Nephron progenitor cell (in vitro differentiated cells): ENCODE measurements around the gene SIAH1.
A peak's percentile ranks its signal among the peaks of the same experiment; 100 is the strongest.
"Not testable (repeated sequence)": the region's sequence is repeated elsewhere in the genome, so short reads cannot be mapped to it uniquely, and the experiment has no call there.

Experiments
- DNase-seq: peaks from one replicate; pipeline ENCODE4 v3.0.0; 2021
- H3K27ac Mint-ChIP-seq: 2 replicates; pipeline ENCODE4 v1.8.0; 2021; ENCODE audit warnings: mild to moderate bottlenecking, moderate library complexity, mixed read lengths
- H3K27me3 Mint-ChIP-seq: 2 replicates; pipeline ENCODE4 v1.8.0; 2021; ENCODE audit warnings: mild to moderate bottlenecking, low read depth, mixed read lengths; ENCODE audit not compliant: poor library complexity
- H3K36me3 Mint-ChIP-seq: 2 replicates; pipeline ENCODE4 v1.8.0; 2021; ENCODE audit warnings: low read depth, mixed read lengths
- H3K4me1 Mint-ChIP-seq: 2 replicates; pipeline ENCODE4 v1.8.0; 2021; ENCODE audit warnings: mixed read lengths
- H3K4me3 Mint-ChIP-seq: 2 replicates; pipeline ENCODE4 v1.8.0; 2021; ENCODE audit warnings: mild to moderate bottlenecking, moderate library complexity, mixed read lengths
- H3K9me3 Mint-ChIP-seq: 2 replicates; pipeline ENCODE4 v1.8.0; 2021; ENCODE audit warnings: mild to moderate bottlenecking, moderate library complexity, mixed read lengths
- TF ChIP-seq, protein P1 (sequence below): fragments of 200-600 bp; sonication (generic); IDR thresholded peaks from 2 replicates; pipeline ENCODE4 v1.5.0; 2021; ENCODE audit warnings: antibody characterized with exemption

Gene SIAH1

DNA sequence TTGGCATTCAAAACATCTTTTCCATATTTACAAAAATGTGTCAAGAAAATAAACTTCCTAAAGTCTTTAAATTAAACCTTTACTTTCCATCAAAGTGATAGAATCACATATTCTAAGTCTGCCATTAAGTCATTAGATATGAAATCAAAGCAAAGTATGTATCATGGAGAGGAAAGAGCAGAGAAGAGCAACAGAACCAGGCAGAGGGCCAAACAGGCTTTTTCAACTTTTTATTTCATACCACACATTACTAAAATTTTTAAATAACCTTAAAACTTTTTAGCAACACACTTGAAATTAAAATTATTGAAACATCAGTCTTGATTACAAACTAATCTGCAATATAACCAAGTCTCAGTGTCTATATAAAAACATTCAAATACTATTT, 13.8 kb downstream of the SIAH1 start:
- Mint-ChIP-seq H3K4me1 (peaks cover 29% of the 10 kb centered on the region), H3K9me3 (no peaks in the 10 kb centered on the region), H3K36me3 (peaks cover 5% of the 10 kb centered on the region), H3K4me3 (no peak overlapping the region), H3K27ac (peak overlapping the region; percentile 13), H3K27me3 (no peaks in the 10 kb centered on the region)
- TF ChIP-seq, protein P1, sequence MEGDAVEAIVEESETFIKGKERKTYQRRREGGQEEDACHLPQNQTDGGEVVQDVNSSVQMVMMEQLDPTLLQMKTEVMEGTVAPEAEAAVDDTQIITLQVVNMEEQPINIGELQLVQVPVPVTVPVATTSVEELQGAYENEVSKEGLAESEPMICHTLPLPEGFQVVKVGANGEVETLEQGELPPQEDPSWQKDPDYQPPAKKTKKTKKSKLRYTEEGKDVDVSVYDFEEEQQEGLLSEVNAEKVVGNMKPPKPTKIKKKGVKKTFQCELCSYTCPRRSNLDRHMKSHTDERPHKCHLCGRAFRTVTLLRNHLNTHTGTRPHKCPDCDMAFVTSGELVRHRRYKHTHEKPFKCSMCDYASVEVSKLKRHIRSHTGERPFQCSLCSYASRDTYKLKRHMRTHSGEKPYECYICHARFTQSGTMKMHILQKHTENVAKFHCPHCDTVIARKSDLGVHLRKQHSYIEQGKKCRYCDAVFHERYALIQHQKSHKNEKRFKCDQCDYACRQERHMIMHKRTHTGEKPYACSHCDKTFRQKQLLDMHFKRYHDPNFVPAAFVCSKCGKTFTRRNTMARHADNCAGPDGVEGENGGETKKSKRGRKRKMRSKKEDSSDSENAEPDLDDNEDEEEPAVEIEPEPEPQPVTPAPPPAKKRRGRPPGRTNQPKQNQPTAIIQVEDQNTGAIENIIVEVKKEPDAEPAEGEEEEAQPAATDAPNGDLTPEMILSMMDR, result no peak
- no peak for DNase-seq

DNA sequence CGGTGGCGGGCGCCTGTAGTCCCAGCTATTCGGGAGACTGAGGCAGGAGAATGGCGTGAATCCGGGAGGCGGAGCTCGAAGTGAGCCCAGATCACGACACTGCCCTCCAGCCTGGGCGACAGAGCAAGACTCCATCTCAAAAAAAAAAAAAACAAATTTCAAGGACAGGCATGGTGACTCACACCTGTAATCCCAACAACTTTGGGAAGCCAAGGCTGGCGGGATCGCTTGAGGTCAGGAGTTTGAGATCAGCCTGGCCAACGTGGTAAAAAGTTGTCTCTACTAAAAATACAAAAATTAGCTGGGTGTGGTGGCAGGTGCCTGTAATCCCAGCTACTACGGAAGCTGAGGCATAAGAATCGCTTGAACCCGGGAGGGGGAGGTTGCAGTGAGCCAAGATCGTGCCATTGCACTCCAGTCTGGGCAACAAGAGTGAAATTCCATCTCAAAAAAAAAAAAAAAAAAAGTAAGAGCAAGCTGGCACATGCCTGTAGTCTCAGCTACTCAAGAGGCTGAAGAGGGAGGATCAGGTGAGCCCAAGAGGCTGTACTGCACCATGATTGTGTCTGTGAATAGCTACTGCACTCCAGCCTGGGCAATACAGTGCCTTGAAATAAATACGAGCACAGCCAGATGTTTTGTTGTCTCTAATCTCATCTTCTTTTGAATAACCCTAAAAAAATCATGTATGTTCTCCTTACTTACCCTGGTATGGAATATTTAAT, 14.4 kb downstream of the SIAH1 start:
- H3K9me3 Mint-ChIP-seq, H3K36me3 Mint-ChIP-seq, DNase-seq, H3K27ac Mint-ChIP-seq, H3K27me3 Mint-ChIP-seq, H3K4me3 Mint-ChIP-seq: not testable (repeated sequence)
- peaks cover 32% of the 10 kb centered on the region for H3K4me1 Mint-ChIP-seq

DNA sequence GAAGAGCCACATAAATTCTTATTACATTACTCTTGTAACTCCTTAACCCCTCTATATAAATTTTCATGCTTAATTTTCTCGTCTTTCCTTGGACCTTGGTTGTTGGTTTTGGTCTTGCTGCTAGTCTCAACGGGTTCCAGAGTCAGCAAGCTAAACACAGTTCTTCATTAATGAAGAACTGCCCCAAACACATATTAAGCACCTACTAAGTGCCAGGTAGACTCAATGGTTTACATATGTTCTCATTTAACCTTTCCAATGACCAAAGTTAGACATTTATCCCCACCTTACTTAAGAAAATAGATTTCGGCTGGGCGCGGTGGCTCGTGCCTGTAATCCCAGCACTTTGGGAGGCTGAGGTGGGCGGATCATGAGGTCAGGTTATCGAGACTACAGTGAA, 15.0 kb downstream of the SIAH1 start:
- no peak for DNase-seq
- Mint-ChIP-seq H3K27me3 (no peaks in the 10 kb centered on the region), H3K27ac (peak overlapping the region; percentile 37), H3K9me3 (no peaks in the 10 kb centered on the region), H3K4me1 (peaks cover 38% of the 10 kb centered on the region), H3K4me3 (no peak overlapping the region), H3K36me3 (peaks cover 5% of the 10 kb centered on the region)
- TF ChIP-seq, protein P1, result no peak

DNA sequence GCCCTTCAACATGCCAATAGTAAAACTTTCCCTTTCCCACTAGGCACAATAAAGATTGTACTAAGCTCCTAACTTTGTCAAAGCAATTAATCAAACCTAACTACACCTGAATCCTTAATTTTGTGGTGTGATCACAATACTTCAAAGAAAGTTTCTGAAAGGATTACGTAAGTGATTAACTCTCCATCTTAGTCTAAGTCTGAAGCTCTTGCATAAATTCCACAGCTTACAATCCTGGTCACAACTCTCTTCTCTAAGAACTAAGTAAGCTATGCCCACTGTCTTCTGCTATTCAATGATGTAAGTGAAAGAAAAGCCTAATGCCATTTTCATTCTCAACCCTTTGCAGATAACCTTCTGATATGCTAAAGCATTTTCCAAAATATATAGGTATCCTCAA, 15.4 kb downstream of the SIAH1 start:
- TF ChIP-seq, protein P1, result no peak
- no peak overlapping the region for H3K4me3 Mint-ChIP-seq
- no peaks in the 10 kb centered on the region for H3K27me3 Mint-ChIP-seq
- H3K36me3 Mint-ChIP-seq, result peaks cover 5% of the 10 kb centered on the region
- H3K4me1 Mint-ChIP-seq, result peaks cover 42% of the 10 kb centered on the region
- H3K27ac Mint-ChIP-seq, result peak overlapping the region; percentile 37
- H3K9me3 Mint-ChIP-seq, result no peaks in the 10 kb centered on the region
- DNase-seq, result no peak

DNA sequence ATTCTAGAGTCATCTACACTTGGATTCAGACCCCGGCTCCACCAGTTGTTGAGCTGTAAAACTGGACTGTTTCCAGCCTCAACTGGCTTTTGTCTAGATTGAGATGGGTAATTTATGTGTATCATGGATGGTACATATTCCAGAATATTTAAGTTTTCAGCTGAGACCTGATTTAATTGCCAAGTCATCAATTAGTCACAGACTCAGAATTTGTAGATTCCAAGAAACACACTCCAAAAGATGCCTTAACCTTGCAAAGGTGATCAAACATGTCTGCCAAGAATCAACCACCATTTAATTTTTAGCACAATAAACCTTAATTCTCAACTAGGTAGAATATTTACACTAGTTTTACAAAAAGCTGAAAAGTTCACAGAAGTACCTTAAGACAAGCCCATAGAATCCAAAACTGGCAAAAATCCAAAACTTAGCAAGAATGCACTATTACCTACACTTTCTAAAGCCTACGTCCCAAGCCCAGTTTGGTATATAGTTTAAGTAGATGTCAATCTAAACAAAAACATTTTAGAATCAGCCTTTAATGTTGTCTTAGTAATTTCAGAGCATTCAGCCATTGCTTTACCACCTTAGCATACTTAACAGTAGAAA, 17.7 kb downstream of the SIAH1 start:
- Mint-ChIP-seq H3K27ac (no peak overlapping the region), H3K9me3 (no peaks in the 10 kb centered on the region), H3K36me3 (peaks cover 14% of the 10 kb centered on the region), H3K27me3 (no peaks in the 10 kb centered on the region), H3K4me3 (peak overlapping the region; percentile 84), H3K4me1 (peaks cover 54% of the 10 kb centered on the region)
- DNase-seq, result no peak
- TF ChIP-seq, protein P1, result no peak

DNA sequence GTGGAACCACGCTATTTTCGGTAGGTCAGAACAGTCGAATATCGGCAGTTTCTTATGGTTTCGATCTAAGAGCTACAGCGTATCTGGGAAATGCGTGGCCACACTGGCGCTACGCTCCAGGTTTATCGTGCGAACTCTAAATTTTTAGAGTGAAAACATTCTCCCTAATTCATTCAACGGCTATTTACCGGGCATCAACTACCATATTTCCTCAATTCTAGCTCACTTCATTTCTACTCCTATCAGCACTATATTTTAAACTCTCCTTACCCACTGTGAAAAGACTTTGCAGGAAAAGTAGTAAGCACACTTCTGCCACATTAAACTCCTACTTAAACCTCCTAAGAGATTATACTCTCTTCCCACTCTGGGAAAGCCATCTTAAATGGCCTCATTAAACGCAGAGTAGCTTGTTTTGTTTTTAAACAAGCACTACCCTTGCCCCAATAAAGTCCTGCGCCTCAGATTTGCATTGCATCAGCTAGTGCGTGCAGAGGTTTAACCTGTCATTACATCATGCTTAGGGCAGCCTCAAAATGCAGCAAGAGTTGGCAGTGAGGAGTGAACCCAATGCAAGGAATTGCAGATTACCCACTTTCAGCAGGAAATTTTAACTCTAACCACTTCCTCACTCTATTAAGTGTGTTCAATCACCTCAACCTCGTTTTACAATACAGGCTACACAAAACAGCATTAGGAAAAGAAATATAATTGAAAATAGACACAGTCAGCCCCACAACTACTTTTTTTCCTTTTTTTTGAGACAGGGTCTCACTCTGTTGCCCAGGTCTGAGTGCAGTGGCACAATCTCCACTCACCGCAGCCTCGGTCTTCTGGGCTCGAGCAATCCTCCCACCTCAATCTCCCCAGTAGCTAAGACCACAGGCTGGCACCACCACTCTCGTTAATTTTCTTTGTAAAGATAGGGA, 18.8 kb downstream of the SIAH1 start:
- peak; percentile 10 for DNase-seq
- TF ChIP-seq, protein P1, result no peak
- peak overlapping the region; percentile 20 for H3K27ac Mint-ChIP-seq
- peaks cover 65% of the 10 kb centered on the region for H3K4me1 Mint-ChIP-seq
- peaks cover 24% of the 10 kb centered on the region for H3K36me3 Mint-ChIP-seq
- H3K4me3 Mint-ChIP-seq, result peak overlapping the region; percentile 84
- no peaks in the 10 kb centered on the region for H3K27me3 Mint-ChIP-seq
- no peaks in the 10 kb centered on the region for H3K9me3 Mint-ChIP-seq
